Activated naive CD8-positive, alpha-beta T cell treated with anti-CD3 and anti-CD28 coated beads, Interleukin-2, amount 50 U/mL, for 24 hours (primary cell): ENCODE data around the gene ZFP36L1.
"Not testable (repeated sequence)": the region's sequence is repeated elsewhere in the genome, so short reads cannot be mapped to it uniquely, and the experiment has no call there.

ENCODE experiments used
- ATAC-seq: fragments of 150-1000 bp; cut with Tn5 transposase; one replicate; pipeline ENCODE4 v1.10.0; 2021
- DNase-seq: peaks from one replicate; pipeline ENCODE4 v3.0.0; 2021
- H3K27ac Mint-ChIP-seq: one replicate; pipeline ENCODE4 v1.8.0; 2021; ENCODE audit warnings: mild to moderate bottlenecking, mixed read lengths
- H3K27me3 Mint-ChIP-seq: one replicate; pipeline ENCODE4 v1.8.0; 2021; ENCODE audit warnings: mixed read lengths
- H3K36me3 Mint-ChIP-seq: one replicate; pipeline ENCODE4 v1.8.0; 2021; ENCODE audit warnings: low read depth, mixed read lengths
- H3K4me1 Mint-ChIP-seq: one replicate; pipeline ENCODE4 v1.8.0; 2021; ENCODE audit warnings: mixed read lengths
- H3K4me3 Mint-ChIP-seq: one replicate; pipeline ENCODE4 v1.8.0; 2021; ENCODE audit warnings: mild to moderate bottlenecking, moderate library complexity, mixed read lengths
- H3K9me3 Mint-ChIP-seq: one replicate; pipeline ENCODE4 v1.8.0; 2021; ENCODE audit warnings: mixed read lengths

ZFP36L1 gene

DNA sequence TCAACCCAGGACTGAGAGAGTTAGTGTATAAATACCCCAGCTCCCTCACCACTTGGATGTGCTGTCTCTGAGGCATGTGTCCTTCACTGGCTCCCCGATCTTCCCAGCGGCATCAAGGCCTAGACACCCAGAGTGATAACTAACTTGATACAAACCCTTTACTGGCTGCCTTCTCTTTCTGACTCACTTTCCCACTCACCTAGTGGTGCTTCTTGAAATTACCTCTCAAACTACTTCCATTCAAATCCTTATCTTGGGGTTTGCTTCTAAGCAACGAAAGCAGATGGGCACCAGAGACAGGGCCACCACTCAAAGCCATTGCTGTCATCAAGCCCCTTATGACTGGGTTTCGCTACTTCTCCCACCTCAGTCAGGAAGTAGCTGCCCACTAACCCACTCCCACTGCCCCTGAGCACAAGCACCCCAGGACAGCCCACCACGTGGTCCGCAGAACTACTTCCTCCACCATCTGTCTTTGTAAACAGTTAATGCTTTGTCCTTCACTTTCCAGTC is 17.2 kb downstream of the ZFP36L1 start:
- Mint-ChIP-seq H3K27ac (no peak overlapping the region), H3K36me3 (no peaks in the 10 kb centered on the region), H3K4me1 (peaks cover 60% of the 10 kb centered on the region), H3K4me3 (no peak overlapping the region), H3K9me3 (peaks cover 8% of the 10 kb centered on the region), H3K27me3 (no peaks in the 10 kb centered on the region)
- ATAC-seq: no peak
- DNase-seq: no peak

DNA sequence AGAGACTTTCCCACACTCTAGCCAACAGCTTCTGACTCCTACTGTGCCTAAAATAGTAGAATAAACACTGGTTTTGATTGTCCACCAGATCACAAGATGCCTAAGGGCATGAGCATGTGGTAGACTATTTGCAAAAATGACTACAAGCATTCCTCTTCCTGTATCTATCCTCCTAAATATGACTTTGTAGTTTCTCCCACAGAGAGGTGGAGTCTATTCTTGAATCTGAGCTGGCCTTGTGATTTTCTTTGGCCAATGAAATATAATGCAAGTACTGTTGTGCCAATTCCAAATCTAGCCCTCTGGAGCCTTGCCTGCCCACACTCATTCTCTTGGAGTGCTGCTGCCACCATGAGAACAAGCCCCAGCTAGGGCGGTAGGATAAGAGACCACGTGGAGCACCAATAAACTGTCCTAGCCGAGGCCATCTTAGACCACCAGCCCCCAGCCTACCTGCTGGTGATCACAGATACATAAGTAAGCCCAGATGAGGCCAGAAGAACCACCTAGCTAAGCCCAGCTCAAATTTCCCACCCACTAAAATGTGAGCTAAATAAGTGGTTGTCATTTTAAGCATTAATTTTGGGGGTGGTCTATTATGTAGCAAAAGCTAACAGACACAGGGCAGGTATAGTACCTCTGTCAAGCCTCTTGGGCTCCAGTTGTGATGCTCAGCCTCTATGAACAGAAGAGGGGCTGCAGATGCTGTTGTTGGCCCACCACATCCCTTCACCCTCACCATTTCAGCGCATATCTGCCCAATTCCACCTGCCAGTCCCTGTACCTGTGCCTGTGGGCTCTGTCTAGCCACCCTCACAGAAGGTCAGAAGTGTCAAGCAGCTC is 17.9 kb downstream of the ZFP36L1 start:
- no peak overlapping the region for H3K4me3 Mint-ChIP-seq
- no peaks in the 10 kb centered on the region for H3K36me3 Mint-ChIP-seq
- no peak for ATAC-seq
- H3K4me1 Mint-ChIP-seq: peaks cover 55% of the 10 kb centered on the region
- no peak for DNase-seq
- no peaks in the 10 kb centered on the region for H3K27me3 Mint-ChIP-seq
- H3K9me3 Mint-ChIP-seq: peaks cover 8% of the 10 kb centered on the region
- no peak overlapping the region for H3K27ac Mint-ChIP-seq

- Mint-ChIP-seq H3K4me3 (no peak overlapping the region), H3K4me1 (peaks cover 34% of the 10 kb centered on the region), H3K27ac (no peak overlapping the region), H3K9me3 (peaks cover 8% of the 10 kb centered on the region), H3K36me3 (no peaks in the 10 kb centered on the region), H3K27me3 (no peaks in the 10 kb centered on the region)
- DNase-seq (no peak), ATAC-seq (no peak)
These were observed 20.0 kb downstream of the ZFP36L1 start for GRCh38 chr14:68772761-68773381.

DNA sequence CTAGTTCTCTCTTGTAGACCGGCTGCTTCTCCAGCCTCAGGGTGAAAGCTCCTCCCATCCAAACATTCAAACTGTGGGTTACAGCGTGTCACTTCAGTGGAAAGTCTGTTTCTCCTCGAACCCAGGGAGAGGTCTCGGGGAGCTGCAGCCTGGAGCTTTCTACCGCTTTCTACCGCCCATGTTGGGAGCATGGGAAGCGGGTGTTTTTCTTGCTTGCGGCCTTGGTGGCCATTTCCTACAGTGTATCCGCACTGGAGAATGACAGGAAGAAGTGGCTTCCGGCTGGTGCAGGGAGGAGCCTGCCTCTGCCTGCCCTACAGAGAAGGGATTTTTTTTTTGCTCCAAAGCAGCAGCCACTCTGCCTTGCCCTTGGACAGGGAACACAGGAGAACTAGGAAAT is 21.2 kb downstream of the ZFP36L1 start:
- peaks cover 8% of the 10 kb centered on the region for H3K9me3 Mint-ChIP-seq
- ATAC-seq: peak; percentile 37
- peaks cover 35% of the 10 kb centered on the region for H3K4me1 Mint-ChIP-seq
- no peaks in the 10 kb centered on the region for H3K36me3 Mint-ChIP-seq
- peak overlapping the region; percentile 6 for H3K27ac Mint-ChIP-seq
- DNase-seq: no peak
- no peaks in the 10 kb centered on the region for H3K27me3 Mint-ChIP-seq
- peak overlapping the region; percentile 21 for H3K4me3 Mint-ChIP-seq

- Mint-ChIP-seq H3K4me1 (peaks cover 34% of the 10 kb centered on the region), H3K4me3 (no peak overlapping the region), H3K9me3 (peaks cover 8% of the 10 kb centered on the region), H3K27ac (peak overlapping the region; percentile 6), H3K27me3 (no peaks in the 10 kb centered on the region), H3K36me3 (no peaks in the 10 kb centered on the region)
- DNase-seq: no peak
- no peak for ATAC-seq
These were observed 22.1 kb downstream of the ZFP36L1 start for GRCh38 chr14:68770553-68771286.

DNA sequence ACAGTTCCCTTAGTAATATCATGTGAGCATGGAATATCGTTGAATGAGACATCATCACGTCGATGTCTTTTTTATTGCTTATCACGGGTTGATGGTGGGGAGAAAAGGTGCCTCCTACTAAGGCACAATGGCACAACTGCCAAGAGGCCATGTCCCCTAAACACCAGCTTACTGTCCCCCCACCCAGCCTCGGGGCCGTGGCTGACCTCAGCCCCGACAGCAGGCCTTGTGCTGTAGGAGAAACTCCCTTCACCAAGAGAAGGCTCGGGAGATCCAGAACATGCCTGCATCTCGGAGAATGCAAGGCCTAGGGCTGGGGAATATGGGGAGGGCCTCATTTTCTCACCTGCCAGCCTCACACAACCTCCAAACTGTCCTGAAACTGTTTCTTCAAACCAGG is 22.8 kb downstream of the ZFP36L1 start:
- ATAC-seq (no peak), DNase-seq (no peak)
- H3K9me3 Mint-ChIP-seq: peaks cover 4% of the 10 kb centered on the region
- no peaks in the 10 kb centered on the region for H3K27me3 Mint-ChIP-seq
- H3K4me3 Mint-ChIP-seq: no peak overlapping the region
- H3K27ac Mint-ChIP-seq: no peak overlapping the region
- H3K4me1 Mint-ChIP-seq: peaks cover 33% of the 10 kb centered on the region
- H3K36me3 Mint-ChIP-seq: no peaks in the 10 kb centered on the region

- no peak for ATAC-seq
- DNase-seq: no peak
- Mint-ChIP-seq H3K27me3 (no peaks in the 10 kb centered on the region), H3K9me3 (no peaks in the 10 kb centered on the region), H3K4me3 (no peak overlapping the region), H3K4me1 (peaks cover 31% of the 10 kb centered on the region), H3K27ac (no peak overlapping the region), H3K36me3 (no peaks in the 10 kb centered on the region)
These were observed 24.6 kb downstream of the ZFP36L1 start for GRCh38 chr14:68768316-68768715.

GRCh38 chr14:68767248-68767645 is 25.6 kb downstream of the ZFP36L1 start:
- no peak overlapping the region for H3K4me3 Mint-ChIP-seq
- no peaks in the 10 kb centered on the region for H3K27me3 Mint-ChIP-seq
- H3K36me3 Mint-ChIP-seq: no peaks in the 10 kb centered on the region
- ATAC-seq (no peak), DNase-seq (no peak)
- no peak overlapping the region for H3K27ac Mint-ChIP-seq
- H3K9me3 Mint-ChIP-seq: no peaks in the 10 kb centered on the region
- peaks cover 23% of the 10 kb centered on the region for H3K4me1 Mint-ChIP-seq

DNA sequence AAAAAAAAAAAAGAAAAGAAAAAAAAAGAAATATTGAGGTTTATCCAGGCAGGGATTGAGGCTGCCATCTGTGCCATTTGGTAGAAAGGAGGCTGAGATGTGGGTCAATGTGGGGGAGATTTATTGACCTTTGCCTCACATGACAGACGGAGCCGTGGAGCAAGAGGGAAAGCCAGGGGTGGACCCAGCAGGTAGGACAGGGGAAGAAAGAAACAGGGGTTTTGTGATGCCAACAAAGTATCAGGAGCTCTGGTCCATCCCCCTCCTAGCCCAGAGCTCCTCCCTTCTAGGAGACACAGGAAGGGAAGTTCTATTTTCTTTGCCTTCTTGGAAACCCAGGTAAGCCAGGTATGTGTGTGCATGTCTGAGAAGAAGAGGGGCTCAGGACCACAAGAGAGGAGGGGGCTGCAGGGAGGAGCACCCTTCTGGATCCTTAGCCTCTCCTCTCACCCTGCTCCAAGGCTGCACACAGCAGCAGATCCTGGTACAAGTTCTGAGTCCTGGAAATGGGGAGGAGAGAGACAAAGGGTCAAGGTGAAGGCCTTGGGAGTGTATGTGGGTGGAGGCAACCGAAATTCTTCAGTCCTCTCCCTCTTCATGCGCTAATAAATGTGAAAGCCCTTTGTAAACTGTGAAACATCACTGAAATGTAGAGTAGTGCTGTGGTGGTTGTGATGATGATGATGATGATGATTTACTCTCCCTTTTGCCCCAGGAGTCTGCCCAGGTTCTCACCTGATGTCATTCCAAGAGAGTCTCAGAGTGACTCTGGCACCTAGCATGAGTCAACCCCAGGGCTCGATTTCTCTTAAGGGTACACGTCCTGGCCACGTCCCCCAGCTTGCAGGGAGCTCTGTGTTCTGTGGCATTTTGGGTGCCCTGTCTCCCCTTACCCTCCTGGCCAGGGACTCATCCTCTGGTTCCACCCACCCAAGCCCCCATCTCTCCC is 26.3 kb downstream of the ZFP36L1 start:
- Mint-ChIP-seq H3K36me3 (no peaks in the 10 kb centered on the region), H3K9me3 (no peaks in the 10 kb centered on the region), H3K27ac (no peak overlapping the region), H3K27me3 (no peaks in the 10 kb centered on the region), H3K4me1 (peaks cover 18% of the 10 kb centered on the region), H3K4me3 (no peak overlapping the region)
- DNase-seq: no peak
- peak; percentile 64 for ATAC-seq

DNA sequence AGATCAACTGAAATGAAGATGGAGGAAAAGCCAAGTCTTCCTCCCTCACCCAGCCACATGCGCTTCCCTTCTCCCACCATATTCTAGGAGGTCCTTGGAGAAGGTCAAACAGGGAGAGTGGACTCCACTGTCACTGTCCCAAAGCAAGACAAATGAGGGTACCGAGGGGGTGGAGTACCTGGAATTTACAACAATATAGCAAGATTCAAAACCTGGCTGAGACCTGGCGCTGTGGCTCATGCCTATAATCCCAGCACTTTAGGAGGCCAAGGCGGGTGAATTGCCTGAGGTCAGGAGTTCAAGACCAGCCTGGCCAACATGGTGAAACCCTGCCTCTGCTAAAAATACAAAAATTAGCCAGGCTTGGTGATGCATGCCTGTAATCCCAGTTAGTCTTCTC is 29.0 kb downstream of the ZFP36L1 start:
- H3K4me1 Mint-ChIP-seq, H3K9me3 Mint-ChIP-seq, H3K36me3 Mint-ChIP-seq, H3K27me3 Mint-ChIP-seq, DNase-seq, H3K27ac Mint-ChIP-seq, ATAC-seq, H3K4me3 Mint-ChIP-seq: not testable (repeated sequence)

- no peaks in the 10 kb centered on the region for H3K27me3 Mint-ChIP-seq
- no peak overlapping the region for H3K27ac Mint-ChIP-seq
- no peaks in the 10 kb centered on the region for H3K36me3 Mint-ChIP-seq
- ATAC-seq: no peak
- DNase-seq: no peak
- H3K9me3 Mint-ChIP-seq: no peaks in the 10 kb centered on the region
- H3K4me1 Mint-ChIP-seq: peaks cover 9% of the 10 kb centered on the region
- H3K4me3 Mint-ChIP-seq: no peak overlapping the region
These were observed 29.7 kb downstream of the ZFP36L1 start for GRCh38 chr14:68762953-68763764.

DNA sequence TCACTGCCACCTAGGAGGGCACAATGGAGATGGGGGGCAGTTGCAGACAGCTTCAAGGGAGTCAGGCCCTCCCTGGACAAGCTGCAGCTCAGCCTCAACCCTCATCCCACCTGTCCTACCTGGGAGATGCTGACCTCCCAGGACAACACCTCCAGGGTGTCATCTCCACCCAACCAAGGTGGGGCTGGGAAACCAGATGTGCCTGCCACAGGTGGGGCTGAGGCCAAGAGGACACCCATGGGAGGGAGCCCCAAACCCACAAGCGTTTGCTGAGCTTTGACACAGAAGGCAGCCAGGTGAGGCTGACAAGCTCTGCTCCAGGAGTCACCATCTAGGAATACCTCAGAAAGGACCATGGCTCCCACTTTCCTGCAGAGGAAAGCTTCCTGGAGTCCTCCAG is 31.5 kb downstream of the ZFP36L1 start:
- DNase-seq (no peak), ATAC-seq (no peak)
- no peaks in the 10 kb centered on the region for H3K27me3 Mint-ChIP-seq
- H3K4me1 Mint-ChIP-seq: peaks cover 15% of the 10 kb centered on the region
- H3K4me3 Mint-ChIP-seq: no peak overlapping the region
- H3K27ac Mint-ChIP-seq: no peak overlapping the region
- H3K9me3 Mint-ChIP-seq: no peaks in the 10 kb centered on the region
- H3K36me3 Mint-ChIP-seq: no peaks in the 10 kb centered on the region

- no peak for ATAC-seq
- Mint-ChIP-seq H3K27ac (no peak overlapping the region), H3K4me3 (no peak overlapping the region), H3K9me3 (no peaks in the 10 kb centered on the region), H3K4me1 (peaks cover 19% of the 10 kb centered on the region), H3K27me3 (no peaks in the 10 kb centered on the region), H3K36me3 (no peaks in the 10 kb centered on the region)
- DNase-seq: no peak
These were observed 32.1 kb downstream of the ZFP36L1 start for GRCh38 chr14:68760761-68761160.
